A549 (cell line): Measurements from ENCODE around the gene TAF11L14.

ENCODE experiments used
- CHD2 ChIP-seq: fragments of 150-350 bp; IDR thresholded peaks from 2 replicates; pipeline ENCODE4 v1.6.1; 2014; ENCODE audit warnings: low read length; ENCODE audit not compliant: partially characterized antibody
- EP300 ChIP-seq, 2 experiments: fragments of >200 bp; sonication (Bioruptor Twin); formaldehyde crosslinking; IDR thresholded peaks; 2 replicates in 1 of 2; 3 replicates in 1 of 2; pipeline ENCODE4 v1.6.1; 2016 to 2017
- GATA3 ChIP-seq: IDR thresholded peaks from 2 replicates; pipeline ENCODE4 v1.6.1; 2012; ENCODE audit warnings: borderline replicate concordance
- MAFK ChIP-seq: fragments of 450-650 bp; IDR thresholded peaks from 2 replicates; pipeline ENCODE4 v1.6.1; 2014; ENCODE audit not compliant: partially characterized antibody
- POLR2A ChIP-seq: IDR thresholded peaks from 2 replicates; pipeline ENCODE4 v1.6.1; 2012; ENCODE audit warnings: mild to moderate bottlenecking, low read length
- POLR2AphosphoS2 ChIP-seq: conservative IDR thresholded peaks from 2 replicates; pipeline ENCODE4 v1.6.1; 2012; ENCODE audit warnings: low read length, improper control_type of control experiment, inconsistent platforms
- RAD21 ChIP-seq, 2 experiments: fragments of >200 bp in 1 of 2; sonication (Bioruptor Twin) in 1 of 2; formaldehyde crosslinking in 1 of 2; IDR thresholded peaks in 1 of 2; conservative IDR thresholded peaks in 1 of 2; 2 replicates in 1 of 2; 3 replicates in 1 of 2; pipeline ENCODE4 v1.6.1; 2012 to 2018; ENCODE audit warnings: inconsistent platforms in 1 of 2
- RNF2 ChIP-seq: fragments of 200-600 bp; sonication (generic); IDR thresholded peaks from 2 replicates; pipeline ENCODE4 v1.6.1; 2016; ENCODE audit warnings: low read depth, mild to moderate bottlenecking, antibody characterized with exemption, moderate library complexity, borderline replicate concordance
- TF ChIP-seq, protein P1 (sequence below): fragments of >200 bp; sonication (Bioruptor Twin); formaldehyde crosslinking; IDR thresholded peaks from 3 replicates; pipeline ENCODE4 v1.5.1; 2016
- TF ChIP-seq, protein P2 (sequence below): fragments of 200-600 bp; sonication (generic); IDR thresholded peaks from 2 replicates; pipeline ENCODE4 v1.6.1; 2016; ENCODE audit warnings: antibody characterized with exemption, mild to moderate bottlenecking, moderate library complexity

DNA sequence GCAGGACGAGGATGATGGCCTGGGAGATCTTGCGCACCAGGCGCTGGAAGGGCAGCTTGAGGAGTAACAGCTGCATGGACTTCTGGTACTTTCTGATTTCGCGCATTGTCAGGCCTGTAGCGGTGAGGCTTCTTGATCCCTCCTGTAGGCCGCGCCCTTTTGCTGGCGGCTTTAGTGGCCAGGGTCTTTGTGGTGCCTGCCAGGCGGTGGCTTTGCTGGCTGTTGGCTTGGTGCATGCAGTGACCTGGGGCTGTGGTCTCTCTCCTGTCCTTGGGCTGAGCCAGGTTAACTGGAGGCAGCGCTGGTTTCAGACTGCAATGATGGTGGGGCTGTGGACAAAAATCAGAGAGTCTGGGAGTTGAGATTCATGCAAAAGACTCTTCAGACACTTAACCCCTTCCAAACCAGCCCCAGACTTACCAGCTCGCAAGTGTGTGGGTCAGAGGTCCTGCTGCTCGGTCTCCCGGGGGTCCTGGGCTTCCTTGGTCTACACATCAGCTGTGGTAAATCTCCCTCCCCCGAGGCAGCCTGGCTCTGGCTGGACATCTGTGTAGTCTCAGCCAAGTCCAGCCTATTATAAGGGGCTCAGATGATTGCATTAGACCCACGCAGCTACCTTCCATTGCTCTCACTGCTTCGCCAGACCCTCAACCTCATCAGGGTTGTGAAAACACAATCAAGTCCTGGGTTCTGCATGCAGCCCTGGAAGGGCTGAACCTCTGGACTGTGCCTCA, 19.2 kb upstream of the TAF11L14 start:
- TF ChIP-seq, protein P1, sequence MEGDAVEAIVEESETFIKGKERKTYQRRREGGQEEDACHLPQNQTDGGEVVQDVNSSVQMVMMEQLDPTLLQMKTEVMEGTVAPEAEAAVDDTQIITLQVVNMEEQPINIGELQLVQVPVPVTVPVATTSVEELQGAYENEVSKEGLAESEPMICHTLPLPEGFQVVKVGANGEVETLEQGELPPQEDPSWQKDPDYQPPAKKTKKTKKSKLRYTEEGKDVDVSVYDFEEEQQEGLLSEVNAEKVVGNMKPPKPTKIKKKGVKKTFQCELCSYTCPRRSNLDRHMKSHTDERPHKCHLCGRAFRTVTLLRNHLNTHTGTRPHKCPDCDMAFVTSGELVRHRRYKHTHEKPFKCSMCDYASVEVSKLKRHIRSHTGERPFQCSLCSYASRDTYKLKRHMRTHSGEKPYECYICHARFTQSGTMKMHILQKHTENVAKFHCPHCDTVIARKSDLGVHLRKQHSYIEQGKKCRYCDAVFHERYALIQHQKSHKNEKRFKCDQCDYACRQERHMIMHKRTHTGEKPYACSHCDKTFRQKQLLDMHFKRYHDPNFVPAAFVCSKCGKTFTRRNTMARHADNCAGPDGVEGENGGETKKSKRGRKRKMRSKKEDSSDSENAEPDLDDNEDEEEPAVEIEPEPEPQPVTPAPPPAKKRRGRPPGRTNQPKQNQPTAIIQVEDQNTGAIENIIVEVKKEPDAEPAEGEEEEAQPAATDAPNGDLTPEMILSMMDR = no peak
- TF ChIP-seq RAD21 (conservative IDR thresholded peaks at IDR 0.05 in 1 of 2, IDR thresholded peaks at IDR 0.05 in 1 of 2) (no peak), RNF2 (no peak), POLR2AphosphoS2 (no peak), CHD2 (no peak), GATA3 (no peak), EP300 (IDR thresholded peaks at IDR 0.05) (no peak), MAFK (no peak), POLR2A (no peak)
- TF ChIP-seq, protein P2, sequence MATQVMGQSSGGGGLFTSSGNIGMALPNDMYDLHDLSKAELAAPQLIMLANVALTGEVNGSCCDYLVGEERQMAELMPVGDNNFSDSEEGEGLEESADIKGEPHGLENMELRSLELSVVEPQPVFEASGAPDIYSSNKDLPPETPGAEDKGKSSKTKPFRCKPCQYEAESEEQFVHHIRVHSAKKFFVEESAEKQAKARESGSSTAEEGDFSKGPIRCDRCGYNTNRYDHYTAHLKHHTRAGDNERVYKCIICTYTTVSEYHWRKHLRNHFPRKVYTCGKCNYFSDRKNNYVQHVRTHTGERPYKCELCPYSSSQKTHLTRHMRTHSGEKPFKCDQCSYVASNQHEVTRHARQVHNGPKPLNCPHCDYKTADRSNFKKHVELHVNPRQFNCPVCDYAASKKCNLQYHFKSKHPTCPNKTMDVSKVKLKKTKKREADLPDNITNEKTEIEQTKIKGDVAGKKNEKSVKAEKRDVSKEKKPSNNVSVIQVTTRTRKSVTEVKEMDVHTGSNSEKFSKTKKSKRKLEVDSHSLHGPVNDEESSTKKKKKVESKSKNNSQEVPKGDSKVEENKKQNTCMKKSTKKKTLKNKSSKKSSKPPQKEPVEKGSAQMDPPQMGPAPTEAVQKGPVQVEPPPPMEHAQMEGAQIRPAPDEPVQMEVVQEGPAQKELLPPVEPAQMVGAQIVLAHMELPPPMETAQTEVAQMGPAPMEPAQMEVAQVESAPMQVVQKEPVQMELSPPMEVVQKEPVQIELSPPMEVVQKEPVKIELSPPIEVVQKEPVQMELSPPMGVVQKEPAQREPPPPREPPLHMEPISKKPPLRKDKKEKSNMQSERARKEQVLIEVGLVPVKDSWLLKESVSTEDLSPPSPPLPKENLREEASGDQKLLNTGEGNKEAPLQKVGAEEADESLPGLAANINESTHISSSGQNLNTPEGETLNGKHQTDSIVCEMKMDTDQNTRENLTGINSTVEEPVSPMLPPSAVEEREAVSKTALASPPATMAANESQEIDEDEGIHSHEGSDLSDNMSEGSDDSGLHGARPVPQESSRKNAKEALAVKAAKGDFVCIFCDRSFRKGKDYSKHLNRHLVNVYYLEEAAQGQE = no peak
